NCI-H1048 (cell line): ENCODE data around the gene YTHDF1.
"Not testable (repeated sequence)": the region's sequence is repeated elsewhere in the genome, so short reads cannot be mapped to it uniquely, and the experiment has no call there.

Source experiments
- DNase-seq: peaks from one replicate; lab custom pipeline; 2025; lab: John Stamatoyannopoulos, UW

Gene YTHDF1

GRCh38 chr20:63169681-63170080, 46.2 kb downstream of the YTHDF1 start:
- DNase-seq: no peak

- no peak for DNase-seq
These were observed 47.1 kb downstream of the YTHDF1 start for GRCh38 chr20:63168861-63169260.

GRCh38 chr20:63167918-63168520, 47.9 kb downstream of the YTHDF1 start:
- DNase-seq: no peak

GRCh38 chr20:63167026-63167917, 48.7 kb downstream of the YTHDF1 start:
- no peak for DNase-seq

GRCh38 chr20:63166193-63167020, 49.5 kb downstream of the YTHDF1 start:
- DNase-seq: no peak

GRCh38 chr20:63165356-63166192, 50.4 kb downstream of the YTHDF1 start:
- no peak for DNase-seq

GRCh38 chr20:63164484-63165355, 51.2 kb downstream of the YTHDF1 start:
- DNase-seq: no peak

GRCh38 chr20:63163596-63164483, 52.1 kb downstream of the YTHDF1 start:
- no peak for DNase-seq

GRCh38 chr20:63163171-63163570, 52.8 kb downstream of the YTHDF1 start:
- DNase-seq: no peak

GRCh38 chr20:63162206-63162795, 53.6 kb downstream of the YTHDF1 start:
- no peak for DNase-seq

- no peak for DNase-seq
These were observed 54.7 kb downstream of the YTHDF1 start for GRCh38 chr20:63161176-63161651.

- DNase-seq: no peak
These were observed 55.2 kb downstream of the YTHDF1 start for GRCh38 chr20:63160641-63161175.

GRCh38 chr20:63159826-63160640, 55.9 kb downstream of the YTHDF1 start:
- DNase-seq: no peak

GRCh38 chr20:63159251-63159650, 56.7 kb downstream of the YTHDF1 start:
- DNase-seq: not testable (repeated sequence)

- DNase-seq: no peak
These were observed 57.1 kb downstream of the YTHDF1 start for GRCh38 chr20:63158845-63159244.

- no peak for DNase-seq
These were observed 57.6 kb downstream of the YTHDF1 start for GRCh38 chr20:63158352-63158751.

- DNase-seq: not testable (repeated sequence)
These were observed 58.5 kb downstream of the YTHDF1 start for GRCh38 chr20:63157431-63157830.

GRCh38 chr20:63156221-63156671, 59.7 kb downstream of the YTHDF1 start:
- DNase-seq: no peak
